Lung (tissue), 12 donors: ENCODE measurements around the gene SSRP1. TPM values are rescaled to one million over a fixed set of nuclear protein-coding genes. Genes with fewer than 3 reads are reported as not detected.

Experiments
- ATAC-seq: fragments of 200-7000 bp; cut with Tn5 transposase; one replicate; pipeline ENCODE4 v1.9.1; 2020; ENCODE audit warnings: moderate number of reproducible peaks; ENCODE audit not compliant: insufficient read depth, low FRiP score
- DNase-seq, 3 donors: peaks; one replicate each; pipeline ENCODE4 v3.0.0-alpha.2; 2013 to 2017
- H3K27ac ChIP-seq, 2 donors: one replicate each; pipeline ENCODE4 v1.5.1; 2013; ENCODE audit warnings: mild to moderate bottlenecking in 2 of 2, moderate library complexity in 2 of 2, control low read depth in 1 of 2, inconsistent platforms in 1 of 2, low read depth in 1 of 2, low read length in 1 of 2
- H3K27me3 ChIP-seq, 3 donors: one replicate each; pipeline ENCODE4 v1.5.1; 2013; ENCODE audit warnings: low read length in 2 of 3; ENCODE audit not compliant: control insufficient read depth in 3 of 3, insufficient read depth in 3 of 3
- H3K36me3 ChIP-seq, 4 donors: one replicate each; pipeline ENCODE4 v1.5.1; 2013; ENCODE audit warnings: low read length in 4 of 4, mild to moderate bottlenecking in 1 of 4, moderate library complexity in 1 of 4; ENCODE audit not compliant: control insufficient read depth in 4 of 4, insufficient read depth in 4 of 4
- H3K4me1 ChIP-seq, 5 donors: one replicate each; pipeline ENCODE4 v1.5.1; 2013; ENCODE audit warnings: low read length in 5 of 5, mild to moderate bottlenecking in 2 of 5, moderate library complexity in 1 of 5; ENCODE audit not compliant: control insufficient read depth in 5 of 5, insufficient read depth in 5 of 5
- H3K4me3 ChIP-seq: one replicate; pipeline ENCODE4 v1.5.1; 2013; ENCODE audit warnings: mild to moderate bottlenecking, control low read depth, moderate library complexity
- H3K9ac ChIP-seq, 2 donors: one replicate each; pipeline ENCODE4 v1.5.1; 2013; ENCODE audit warnings: low read length in 2 of 2, control low read depth in 1 of 2; ENCODE audit not compliant: insufficient read depth in 1 of 2
- H3K9me3 ChIP-seq, 4 donors: one replicate each; pipeline ENCODE4 v1.5.1; 2013; ENCODE audit warnings: low read length in 3 of 4, mild to moderate bottlenecking in 1 of 4, moderate library complexity in 1 of 4; ENCODE audit not compliant: control insufficient read depth in 4 of 4, insufficient read depth in 3 of 4
- CTCF ChIP-seq: IDR thresholded peaks from 2 replicates; pipeline ENCODE4 v1.5.1; 2012; ENCODE audit warnings: mild to moderate bottlenecking; ENCODE audit errors: control extremely low read depth, extremely low read depth
- WGBS, 2 donors: extraction: QIAGEN DNeasy Blood & Tissue Kit; methylation state at CpG; one replicate each; pipeline ENCODE4 v1.1.7; 2013; 5-methylcytosine and 5-hydroxymethylcytosine counted together
- polyA plus RNA-seq, 2 donors: library from polyadenylated mRNA; stranded (reverse); fragments of 200-250 nt; gene quantifications; one replicate each; pipeline ENCODE4 v1.2.1, GENCODE V29; 2013
- total RNA-seq, 2 donors: library from RNA; depleted of rRNA in 1 of 2; stranded (reverse); fragments of >200 nt in 1 of 2; gene quantifications; one replicate each; pipeline ENCODE4 v1.2.1, GENCODE V29; 2014 to 2021
- donor health status: control.
- donor health status: control.
- donor health status: Bipolar disorder and iron deficiency.
- donor health status: healthy.
- donor health status: DM: yes; HTN: yes; CAD: no.

SSRP1 gene
- total and polyA plus RNA-seq, 4 donors = 37.1 to 76.9 (median 64.6) TPM

- no peak for TF ChIP-seq CTCF
- Histone ChIP-seq H3K9me3 (no peaks in the 10 kb centered on the region), H3K4me3 (no peak overlapping the region), H3K9ac (no peak overlapping the region), H3K27me3 (peaks cover 0 to 2% (median 0%) of the 10 kb centered on the region in 3 donors), H3K27ac (no peak overlapping the region), H3K4me1 (peaks cover 0 to 6% (median 0%) of the 10 kb centered on the region in 5 donors), H3K36me3 (no peaks in the 10 kb centered on the region)
- 93 to 94% methylated on average over 7 of the region's 7 CpGs for whole genome bisulfite sequencing, 2 donors
- DNase-seq (no peak), ATAC-seq (no peak)
Measured at GRCh38 chr11:57370251-57370650, 34.6 kb upstream of the SSRP1 start.

- WGBS, 2 donors = 64 to 66% methylated on average over 5 of the region's 5 CpGs
- peaks cover 0 to 6% (median 0%) of the 10 kb centered on the region in 5 donors for H3K4me1 ChIP-seq
- ATAC-seq = no peak
Measured at GRCh38 chr11:57368845-57369232, 33.1 kb upstream of the SSRP1 start.

GRCh38 chr11:57368106-57368844 lies 32.6 kb upstream of the SSRP1 start:
- Histone ChIP-seq H3K27me3 (peaks cover 0 to 2% (median 0%) of the 10 kb centered on the region in 3 donors), H3K4me3 (no peak overlapping the region), H3K4me1 (peaks cover 0 to 6% (median 0%) of the 10 kb centered on the region in 5 donors), H3K36me3 (no peaks in the 10 kb centered on the region), H3K9ac (no peak overlapping the region), H3K27ac (no peak overlapping the region), H3K9me3 (peaks cover 0 to 1% (median 0%) of the 10 kb centered on the region in 4 donors)
- no peak for TF ChIP-seq CTCF
- peak in 1 of 3 donors; percentile 44 for DNase-seq
- 39 to 58% methylated on average over 19 of the region's 19 CpGs for WGBS, 2 donors
- ATAC-seq = peak; percentile 67

More at GRCh38 chr11:57368845-57369232, 33.1 kb upstream of the SSRP1 start:
- no peak for TF ChIP-seq CTCF
- no peak overlapping the region for H3K27ac ChIP-seq
- DNase-seq = no peak
- H3K4me3 ChIP-seq = no peak overlapping the region
- H3K36me3 ChIP-seq = no peaks in the 10 kb centered on the region
- peaks cover 0 to 2% (median 0%) of the 10 kb centered on the region in 3 donors for H3K27me3 ChIP-seq
- no peak overlapping the region for H3K9ac ChIP-seq
- no peaks in the 10 kb centered on the region for H3K9me3 ChIP-seq
